Caco-2 (cell line): Measurements from ENCODE around the gene PLXNA2. TPM values are rescaled to one million over a fixed set of nuclear protein-coding genes. Genes with fewer than 3 reads are reported as not detected.

Experiments used
- BruUV-seq: library from RNA; stranded (reverse); fragments of 400-500 nt; replicated peaks from 2 replicates; lab custom pipeline; 2021; lab: Mats Ljungman, UMichigan
- CTCF ChIA-PET: fragments of 300-600 bp; sonication (Branson Sonifier 250); formaldehyde crosslinking; loops from one replicate; lab custom pipeline; 2022; ENCODE audit warnings: antibody characterized with exemption; lab: Charles Lee
- POLR2A ChIA-PET: fragments of 300-600 bp; sonication (Branson Sonifier 250); formaldehyde crosslinking; loops from one replicate; lab custom pipeline; 2022; ENCODE audit warnings: antibody characterized with exemption; lab: Charles Lee
- DNase-seq, 2 experiments: peaks; one replicate each; pipeline versions ENCODE4 v3.0.0 to v3.0.0-alpha.2; 2020 to 2022
- H3K27me3 ChIP-seq: replicated peaks from 2 replicates; pipeline ENCODE4 v1.6.0; 2011; ENCODE audit warnings: low read length; ENCODE audit not compliant: control insufficient read depth, insufficient read depth
- H3K36me3 ChIP-seq: 2 replicates; pipeline ENCODE4 v1.5.1; 2011; ENCODE audit warnings: low read length; ENCODE audit not compliant: control insufficient read depth, insufficient read depth
- H3K4me1 ChIP-seq: fragments of 250-450 bp; sonication (Bioruptor Pico); 2 replicates; pipeline ENCODE4 v1.5.1; 2020; ENCODE audit warnings: mild to moderate bottlenecking
- H3K4me3 ChIP-seq: 2 replicates; pipeline ENCODE4 v1.5.1; 2011; ENCODE audit warnings: low read depth, mild to moderate bottlenecking, control low read depth, low read length
- H3K9me3 ChIP-seq: fragments of 250-450 bp; sonication (Bioruptor Pico); 2 replicates; pipeline ENCODE4 v1.5.1; 2020; ENCODE audit warnings: mild to moderate bottlenecking, moderate library complexity
- H3K27ac Mint-ChIP-seq: one replicate; pipeline ENCODE4 v1.8.0; 2022; ENCODE audit warnings: mixed read lengths; ENCODE audit not compliant: unreplicated experiment
- H3K27me3 Mint-ChIP-seq: one replicate; pipeline ENCODE4 v1.8.0; 2022; ENCODE audit warnings: mixed read lengths; ENCODE audit not compliant: insufficient read depth, unreplicated experiment
- H3K36me3 Mint-ChIP-seq: one replicate; pipeline ENCODE4 v1.8.0; 2022; ENCODE audit warnings: mild to moderate bottlenecking, mixed read lengths; ENCODE audit not compliant: insufficient read depth, unreplicated experiment
- H3K4me1 Mint-ChIP-seq: one replicate; pipeline ENCODE4 v1.8.0; 2022; ENCODE audit warnings: low read depth, mixed read lengths; ENCODE audit not compliant: unreplicated experiment
- H3K4me3 Mint-ChIP-seq: one replicate; pipeline ENCODE4 v1.8.0; 2022; ENCODE audit warnings: mild to moderate bottlenecking, moderate library complexity, mixed read lengths; ENCODE audit not compliant: unreplicated experiment
- H3K9me3 Mint-ChIP-seq: one replicate; pipeline ENCODE4 v1.8.0; 2022; ENCODE audit warnings: mixed read lengths; ENCODE audit not compliant: unreplicated experiment
- intact Hi-C: fragments of 100-400 bp; cut with micrococcal nuclease; formaldehyde crosslinking; loops from one replicate; pipeline ENCODE4 v1.10.0; 2022; ENCODE audit not compliant: unreplicated experiment
- total RNA-seq: library from RNA; stranded (reverse); gene quantifications from 2 replicates; pipeline ENCODE4 v1.2.3, GENCODE V29; 2022
- TF ChIP-seq, protein P1 (sequence below), 2 experiments: fragments of 200-600 bp in 1 of 2; IDR thresholded peaks; 1 replicate in 1 of 2; 2 replicates in 1 of 2; pipeline versions ENCODE4 v1.5.1 to v1.8.0; 2011 to 2022; ENCODE audit warnings: antibody characterized with exemption in 1 of 2, control low read depth in 1 of 2, inconsistent platforms in 1 of 2, low read depth in 1 of 2, low read length in 1 of 2, mild to moderate bottlenecking in 1 of 2, moderate library complexity in 1 of 2; ENCODE audit not compliant: insufficient read depth in 1 of 2, severe bottlenecking in 1 of 2, unreplicated experiment in 1 of 2

The PLXNA2 gene
- total RNA-seq, 1 experiment from 2014 or later: 3.2 TPM

DNA sequence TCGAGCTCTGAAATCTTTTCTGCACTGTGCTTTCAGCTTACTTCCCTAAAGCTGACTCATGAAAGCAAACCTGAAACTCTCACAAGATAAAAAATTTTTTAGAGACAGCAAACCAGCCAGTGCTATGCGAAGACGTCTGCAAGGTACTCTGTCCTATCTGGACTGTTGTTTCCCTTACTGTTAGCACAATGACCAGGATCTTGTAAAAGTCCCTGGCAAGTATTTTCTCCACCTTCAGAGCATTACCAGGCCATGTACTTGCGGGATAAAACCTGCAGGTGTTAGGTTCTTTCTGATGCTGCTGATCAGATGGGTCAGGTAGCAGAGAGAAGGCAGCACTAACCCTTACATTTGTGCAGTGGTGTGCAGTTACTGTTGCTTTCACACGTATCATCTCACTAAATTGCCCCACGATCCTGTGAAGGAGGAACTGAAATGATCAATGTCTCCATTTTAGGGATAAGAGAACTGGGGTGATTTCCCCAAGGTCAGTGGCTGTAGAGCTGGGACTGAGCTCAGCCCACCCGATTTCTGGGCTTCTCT lies 56.6 kb downstream of the PLXNA2 start:
- no peaks in the 10 kb centered on the region for H3K9me3 Mint-ChIP-seq
- no peaks in the 10 kb centered on the region for H3K36me3 Mint-ChIP-seq
- H3K27me3 Mint-ChIP-seq: no peaks in the 10 kb centered on the region
- H3K9me3 ChIP-seq: no peaks in the 10 kb centered on the region
- H3K4me1 Mint-ChIP-seq: peaks cover 29% of the 10 kb centered on the region
- TF ChIP-seq, protein P1, sequence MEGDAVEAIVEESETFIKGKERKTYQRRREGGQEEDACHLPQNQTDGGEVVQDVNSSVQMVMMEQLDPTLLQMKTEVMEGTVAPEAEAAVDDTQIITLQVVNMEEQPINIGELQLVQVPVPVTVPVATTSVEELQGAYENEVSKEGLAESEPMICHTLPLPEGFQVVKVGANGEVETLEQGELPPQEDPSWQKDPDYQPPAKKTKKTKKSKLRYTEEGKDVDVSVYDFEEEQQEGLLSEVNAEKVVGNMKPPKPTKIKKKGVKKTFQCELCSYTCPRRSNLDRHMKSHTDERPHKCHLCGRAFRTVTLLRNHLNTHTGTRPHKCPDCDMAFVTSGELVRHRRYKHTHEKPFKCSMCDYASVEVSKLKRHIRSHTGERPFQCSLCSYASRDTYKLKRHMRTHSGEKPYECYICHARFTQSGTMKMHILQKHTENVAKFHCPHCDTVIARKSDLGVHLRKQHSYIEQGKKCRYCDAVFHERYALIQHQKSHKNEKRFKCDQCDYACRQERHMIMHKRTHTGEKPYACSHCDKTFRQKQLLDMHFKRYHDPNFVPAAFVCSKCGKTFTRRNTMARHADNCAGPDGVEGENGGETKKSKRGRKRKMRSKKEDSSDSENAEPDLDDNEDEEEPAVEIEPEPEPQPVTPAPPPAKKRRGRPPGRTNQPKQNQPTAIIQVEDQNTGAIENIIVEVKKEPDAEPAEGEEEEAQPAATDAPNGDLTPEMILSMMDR (IDR thresholded peaks at IDR 0.05; ENCODE audit: insufficient read depth in 1 of 2, low read depth in 1 of 2, low read length in 1 of 2, severe bottlenecking in 1 of 2, unreplicated experiment in 1 of 2): no peak
- no peak overlapping the region for H3K4me3 Mint-ChIP-seq
- no peaks in the 10 kb centered on the region for H3K36me3 ChIP-seq
- no peaks in the 10 kb centered on the region for H3K27me3 ChIP-seq
- H3K4me3 ChIP-seq: no peak overlapping the region
- BruUV-seq: no TSS peak
- ChIA-PET CTCF (no interaction called here), POLR2A (no interaction called here)
- no peak overlapping the region for H3K27ac Mint-ChIP-seq
- intact Hi-C loops: no loop called here
- peaks cover 25% of the 10 kb centered on the region for H3K4me1 ChIP-seq
- DNase-seq: no peak

DNA sequence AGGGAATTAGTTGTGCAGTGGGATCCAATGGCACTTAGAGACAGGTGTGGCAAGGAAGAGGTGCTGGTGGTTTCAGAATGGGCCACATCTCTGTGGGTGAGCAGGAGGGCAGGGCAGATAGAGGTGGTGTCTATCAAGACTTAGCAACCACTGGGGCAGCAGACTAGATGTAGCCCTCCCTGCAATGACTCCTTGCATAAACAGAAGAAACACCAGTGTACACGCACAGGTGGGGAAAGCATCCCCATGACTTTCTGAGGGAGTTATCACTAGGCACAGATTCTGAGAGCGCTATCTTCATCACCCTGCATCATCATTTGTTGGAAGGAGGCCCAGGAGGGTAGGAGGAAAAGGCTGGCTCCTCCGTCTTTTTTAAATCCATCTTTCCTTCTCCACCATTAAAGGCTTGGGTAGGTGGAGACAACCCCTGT lies 58.4 kb downstream of the PLXNA2 start:
- Histone ChIP-seq H3K4me3 (no peak overlapping the region), H3K9me3 (no peaks in the 10 kb centered on the region), H3K27me3 (no peaks in the 10 kb centered on the region), H3K36me3 (no peaks in the 10 kb centered on the region), H3K4me1 (peaks cover 43% of the 10 kb centered on the region)
- intact Hi-C loops: no loop called here
- ChIA-PET POLR2A (no interaction called here), CTCF (interaction anchor here (0.6 kb wide), 1 partner anchor 288 kb away, joined by 4 read pairs; no protein-coding TSS in a partner anchor)
- Mint-ChIP-seq H3K4me3 (no peak overlapping the region), H3K4me1 (peaks cover 46% of the 10 kb centered on the region), H3K27ac (no peak overlapping the region), H3K36me3 (peaks cover 4% of the 10 kb centered on the region), H3K27me3 (no peaks in the 10 kb centered on the region), H3K9me3 (no peaks in the 10 kb centered on the region)
- TF ChIP-seq, protein P1 (IDR thresholded peaks at IDR 0.05; ENCODE audit: insufficient read depth in 1 of 2, low read depth in 1 of 2, low read length in 1 of 2, severe bottlenecking in 1 of 2, unreplicated experiment in 1 of 2): no peak
- BruUV-seq: no TSS peak
- DNase-seq: no peak

DNA sequence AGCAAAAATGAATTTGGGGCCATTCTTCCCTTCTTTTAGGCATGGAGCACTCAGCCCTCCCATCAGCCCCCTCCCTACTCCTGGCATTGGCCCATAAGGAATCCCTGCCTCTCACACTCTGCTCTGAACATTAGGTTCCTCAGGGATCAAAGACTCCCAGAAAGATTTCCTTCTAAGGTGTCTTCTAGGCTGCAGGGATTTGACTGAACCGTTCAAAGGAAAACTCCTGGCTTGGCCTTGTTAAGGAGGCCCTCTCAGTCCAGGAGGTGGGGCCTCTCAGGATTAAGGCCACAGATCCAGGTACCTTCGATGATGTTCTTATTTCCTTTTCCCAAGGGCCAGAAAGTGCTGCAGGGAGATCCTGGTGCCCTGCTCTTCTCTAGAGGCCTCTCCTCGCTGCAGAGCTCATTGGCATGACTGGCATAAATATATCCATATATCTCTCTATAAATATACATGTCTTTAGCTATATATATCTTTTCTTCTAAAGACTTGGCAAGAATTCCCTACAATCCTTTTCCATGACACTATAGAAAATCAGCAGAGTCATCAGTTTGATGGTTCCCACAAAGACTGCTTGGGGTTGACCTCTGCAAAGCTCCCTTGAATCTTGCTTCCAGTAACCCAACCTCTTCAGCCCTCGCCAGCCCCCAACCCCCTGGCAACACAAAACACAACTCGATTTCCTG lies 59.1 kb downstream of the PLXNA2 start:
- Mint-ChIP-seq H3K4me3 (no peak overlapping the region), H3K4me1 (peaks cover 53% of the 10 kb centered on the region), H3K36me3 (peaks cover 4% of the 10 kb centered on the region), H3K9me3 (no peaks in the 10 kb centered on the region), H3K27ac (peak overlapping the region; percentile 39), H3K27me3 (no peaks in the 10 kb centered on the region)
- H3K9me3 ChIP-seq: no peaks in the 10 kb centered on the region
- H3K4me3 ChIP-seq: no peak overlapping the region
- ChIA-PET POLR2A (no interaction called here), CTCF (interaction anchor here (0.5 to 1.3 kb wide), 3 partner anchors 53 to 164 kb away, joined by 4 to 8 read pairs (median 4); no protein-coding TSS in a partner anchor)
- intact Hi-C loops: no loop called here
- TF ChIP-seq, protein P1 (IDR thresholded peaks at IDR 0.05; ENCODE audit: insufficient read depth in 1 of 2, low read depth in 1 of 2, low read length in 1 of 2, severe bottlenecking in 1 of 2, unreplicated experiment in 1 of 2): no peak
- no peak for DNase-seq
- BruUV-seq: no TSS peak
- H3K36me3 ChIP-seq: no peaks in the 10 kb centered on the region
- no peaks in the 10 kb centered on the region for H3K27me3 ChIP-seq
- peaks cover 50% of the 10 kb centered on the region for H3K4me1 ChIP-seq
